ENCODE data around the gene PLCB3. TPM values are rescaled to one million over a fixed set of nuclear protein-coding genes. Genes with fewer than 3 reads are reported as not detected.

Gene PLCB3
- total and polyA plus RNA-seq, 2 of the 13 experiments (the other 11 are each of a cell fraction or from before 2014, with no cell fraction given), result 7.5 to 13.8 TPM

DNA sequence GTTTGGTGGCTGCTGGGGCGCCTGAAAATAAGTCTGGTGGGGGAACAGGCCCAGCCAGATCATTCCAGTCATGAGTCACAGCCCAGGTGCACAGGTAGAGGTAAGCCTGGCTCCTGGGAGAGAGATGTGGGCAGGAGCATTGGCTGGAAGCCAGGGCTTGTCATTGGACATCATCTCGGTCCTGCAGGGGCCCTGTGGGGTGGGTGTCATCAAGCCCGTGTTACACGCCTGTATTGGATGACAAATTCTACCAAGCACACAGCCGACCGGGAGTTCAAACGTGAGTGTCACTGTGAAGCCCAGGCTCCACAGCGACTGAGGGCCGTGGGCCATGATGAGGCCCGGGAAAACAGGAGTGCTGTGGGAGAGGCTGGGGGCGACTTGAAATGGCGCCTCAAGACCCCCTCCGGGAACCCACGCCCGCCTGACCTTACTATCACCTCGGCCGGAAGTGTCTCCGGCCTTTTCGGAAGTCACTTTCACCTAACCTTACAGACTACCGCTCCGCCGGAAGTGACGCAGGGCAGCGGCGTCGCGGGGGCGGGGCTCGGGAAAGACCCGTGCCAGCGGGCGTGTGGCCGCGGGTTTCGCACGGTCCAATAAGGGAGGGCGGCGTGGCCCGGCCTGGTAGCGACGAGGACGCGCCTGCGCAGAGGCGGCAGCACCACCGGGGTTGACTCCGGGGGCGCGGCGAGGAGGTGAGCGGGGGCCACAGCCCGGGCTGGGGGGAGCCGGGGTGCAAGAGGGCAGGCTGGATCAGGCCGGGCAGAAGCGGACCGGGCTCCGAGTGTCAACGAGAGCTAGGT, 10.7 kb upstream of the PLCB3 start, which contains the start of gene FKBP2 (continued):
- TF ChIP-seq, protein P1, sequence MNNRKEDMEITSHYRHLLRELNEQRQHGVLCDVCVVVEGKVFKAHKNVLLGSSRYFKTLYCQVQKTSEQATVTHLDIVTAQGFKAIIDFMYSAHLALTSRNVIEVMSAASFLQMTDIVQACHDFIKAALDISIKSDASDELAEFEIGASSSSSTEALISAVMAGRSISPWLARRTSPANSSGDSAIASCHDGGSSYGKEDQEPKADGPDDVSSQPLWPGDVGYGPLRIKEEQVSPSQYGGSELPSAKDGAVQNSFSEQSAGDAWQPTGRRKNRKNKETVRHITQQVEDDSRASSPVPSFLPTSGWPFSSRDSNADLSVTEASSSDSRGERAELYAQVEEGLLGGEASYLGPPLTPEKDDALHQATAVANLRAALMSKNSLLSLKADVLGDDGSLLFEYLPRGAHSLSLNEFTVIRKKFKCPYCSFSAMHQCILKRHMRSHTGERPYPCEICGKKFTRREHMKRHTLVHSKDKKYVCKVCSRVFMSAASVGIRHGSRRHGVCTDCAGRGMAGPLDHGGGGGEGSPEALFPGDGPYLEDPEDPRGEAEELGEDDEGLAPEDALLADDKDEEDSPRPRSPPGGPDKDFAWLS (CRISPR knock-in tag; IDR thresholded peaks at IDR 0.05; ENCODE audit: borderline replicate concordance), result no peak
- TF ChIP-seq HNRNPLL (IDR thresholded peaks at IDR 0.05; ENCODE audit: low read depth, low read length, poor library complexity, severe bottlenecking) (no peak), REPIN1 (CRISPR knock-in tag; IDR thresholded peaks at IDR 0.05; ENCODE audit: borderline replicate concordance, low read depth) (peak; percentile 18; the same call in 1 of the 2 replicates), ZNF446 (CRISPR knock-in tag; IDR thresholded peaks at IDR 0.05) (no peak), CBX2 (IDR thresholded peaks at IDR 0.05; ENCODE audit: low read depth, low read length) (no peak), CBX2 (CRISPR knock-in tag; IDR thresholded peaks at IDR 0.05; ENCODE audit: low read depth) (no peak), U2AF2 (IDR thresholded peaks at IDR 0.05; ENCODE audit: low read depth, low read length) (no peak), MBD4 (IDR thresholded peaks at IDR 0.05; ENCODE audit: borderline replicate concordance, low read length) (no peak), NFRKB (IDR thresholded peaks at IDR 0.05) (no peak), MAFF (IDR thresholded peaks at IDR 0.05; ENCODE audit: low read depth, low read length) (no peak)
- TF ChIP-seq, protein P2, sequence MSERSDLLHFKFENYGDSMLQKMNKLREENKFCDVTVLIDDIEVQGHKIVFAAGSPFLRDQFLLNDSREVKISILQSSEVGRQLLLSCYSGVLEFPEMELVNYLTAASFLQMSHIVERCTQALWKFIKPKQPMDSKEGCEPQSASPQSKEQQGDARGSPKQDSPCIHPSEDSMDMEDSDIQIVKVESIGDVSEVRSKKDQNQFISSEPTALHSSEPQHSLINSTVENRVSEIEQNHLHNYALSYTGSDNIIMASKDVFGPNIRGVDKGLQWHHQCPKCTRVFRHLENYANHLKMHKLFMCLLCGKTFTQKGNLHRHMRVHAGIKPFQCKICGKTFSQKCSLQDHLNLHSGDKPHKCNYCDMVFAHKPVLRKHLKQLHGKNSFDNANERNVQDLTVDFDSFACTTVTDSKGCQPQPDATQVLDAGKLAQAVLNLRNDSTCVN (CRISPR knock-in tag; IDR thresholded peaks at IDR 0.05; ENCODE audit: borderline replicate concordance), result no peak; the same call in 1 of the 2 replicates
- TF ChIP-seq, protein P3, sequence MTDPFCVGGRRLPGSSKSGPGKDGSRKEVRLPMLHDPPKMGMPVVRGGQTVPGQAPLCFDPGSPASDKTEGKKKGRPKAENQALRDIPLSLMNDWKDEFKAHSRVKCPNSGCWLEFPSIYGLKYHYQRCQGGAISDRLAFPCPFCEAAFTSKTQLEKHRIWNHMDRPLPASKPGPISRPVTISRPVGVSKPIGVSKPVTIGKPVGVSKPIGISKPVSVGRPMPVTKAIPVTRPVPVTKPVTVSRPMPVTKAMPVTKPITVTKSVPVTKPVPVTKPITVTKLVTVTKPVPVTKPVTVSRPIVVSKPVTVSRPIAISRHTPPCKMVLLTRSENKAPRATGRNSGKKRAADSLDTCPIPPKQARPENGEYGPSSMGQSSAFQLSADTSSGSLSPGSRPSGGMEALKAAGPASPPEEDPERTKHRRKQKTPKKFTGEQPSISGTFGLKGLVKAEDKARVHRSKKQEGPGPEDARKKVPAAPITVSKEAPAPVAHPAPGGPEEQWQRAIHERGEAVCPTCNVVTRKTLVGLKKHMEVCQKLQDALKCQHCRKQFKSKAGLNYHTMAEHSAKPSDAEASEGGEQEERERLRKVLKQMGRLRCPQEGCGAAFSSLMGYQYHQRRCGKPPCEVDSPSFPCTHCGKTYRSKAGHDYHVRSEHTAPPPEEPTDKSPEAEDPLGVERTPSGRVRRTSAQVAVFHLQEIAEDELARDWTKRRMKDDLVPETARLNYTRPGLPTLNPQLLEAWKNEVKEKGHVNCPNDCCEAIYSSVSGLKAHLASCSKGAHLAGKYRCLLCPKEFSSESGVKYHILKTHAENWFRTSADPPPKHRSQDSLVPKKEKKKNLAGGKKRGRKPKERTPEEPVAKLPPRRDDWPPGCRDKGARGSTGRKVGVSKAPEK (CRISPR knock-in tag; IDR thresholded peaks at IDR 0.05; ENCODE audit: borderline replicate concordance), result no peak
- TF ChIP-seq, protein P4, sequence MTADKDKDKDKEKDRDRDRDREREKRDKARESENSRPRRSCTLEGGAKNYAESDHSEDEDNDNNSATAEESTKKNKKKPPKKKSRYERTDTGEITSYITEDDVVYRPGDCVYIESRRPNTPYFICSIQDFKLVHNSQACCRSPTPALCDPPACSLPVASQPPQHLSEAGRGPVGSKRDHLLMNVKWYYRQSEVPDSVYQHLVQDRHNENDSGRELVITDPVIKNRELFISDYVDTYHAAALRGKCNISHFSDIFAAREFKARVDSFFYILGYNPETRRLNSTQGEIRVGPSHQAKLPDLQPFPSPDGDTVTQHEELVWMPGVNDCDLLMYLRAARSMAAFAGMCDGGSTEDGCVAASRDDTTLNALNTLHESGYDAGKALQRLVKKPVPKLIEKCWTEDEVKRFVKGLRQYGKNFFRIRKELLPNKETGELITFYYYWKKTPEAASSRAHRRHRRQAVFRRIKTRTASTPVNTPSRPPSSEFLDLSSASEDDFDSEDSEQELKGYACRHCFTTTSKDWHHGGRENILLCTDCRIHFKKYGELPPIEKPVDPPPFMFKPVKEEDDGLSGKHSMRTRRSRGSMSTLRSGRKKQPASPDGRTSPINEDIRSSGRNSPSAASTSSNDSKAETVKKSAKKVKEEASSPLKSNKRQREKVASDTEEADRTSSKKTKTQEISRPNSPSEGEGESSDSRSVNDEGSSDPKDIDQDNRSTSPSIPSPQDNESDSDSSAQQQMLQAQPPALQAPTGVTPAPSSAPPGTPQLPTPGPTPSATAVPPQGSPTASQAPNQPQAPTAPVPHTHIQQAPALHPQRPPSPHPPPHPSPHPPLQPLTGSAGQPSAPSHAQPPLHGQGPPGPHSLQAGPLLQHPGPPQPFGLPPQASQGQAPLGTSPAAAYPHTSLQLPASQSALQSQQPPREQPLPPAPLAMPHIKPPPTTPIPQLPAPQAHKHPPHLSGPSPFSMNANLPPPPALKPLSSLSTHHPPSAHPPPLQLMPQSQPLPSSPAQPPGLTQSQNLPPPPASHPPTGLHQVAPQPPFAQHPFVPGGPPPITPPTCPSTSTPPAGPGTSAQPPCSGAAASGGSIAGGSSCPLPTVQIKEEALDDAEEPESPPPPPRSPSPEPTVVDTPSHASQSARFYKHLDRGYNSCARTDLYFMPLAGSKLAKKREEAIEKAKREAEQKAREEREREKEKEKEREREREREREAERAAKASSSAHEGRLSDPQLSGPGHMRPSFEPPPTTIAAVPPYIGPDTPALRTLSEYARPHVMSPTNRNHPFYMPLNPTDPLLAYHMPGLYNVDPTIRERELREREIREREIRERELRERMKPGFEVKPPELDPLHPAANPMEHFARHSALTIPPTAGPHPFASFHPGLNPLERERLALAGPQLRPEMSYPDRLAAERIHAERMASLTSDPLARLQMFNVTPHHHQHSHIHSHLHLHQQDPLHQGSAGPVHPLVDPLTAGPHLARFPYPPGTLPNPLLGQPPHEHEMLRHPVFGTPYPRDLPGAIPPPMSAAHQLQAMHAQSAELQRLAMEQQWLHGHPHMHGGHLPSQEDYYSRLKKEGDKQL (CRISPR knock-in tag; IDR thresholded peaks at IDR 0.05; ENCODE audit: low read depth), result 0 out of 2 replicates have a peak, but pooled peaks have one; percentile 17
- TF ChIP-seq, protein P5, sequence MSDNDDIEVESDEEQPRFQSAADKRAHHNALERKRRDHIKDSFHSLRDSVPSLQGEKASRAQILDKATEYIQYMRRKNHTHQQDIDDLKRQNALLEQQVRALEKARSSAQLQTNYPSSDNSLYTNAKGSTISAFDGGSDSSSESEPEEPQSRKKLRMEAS (IDR thresholded peaks at IDR 0.05), result peak; percentile 53
- TF ChIP-seq, protein P6, sequence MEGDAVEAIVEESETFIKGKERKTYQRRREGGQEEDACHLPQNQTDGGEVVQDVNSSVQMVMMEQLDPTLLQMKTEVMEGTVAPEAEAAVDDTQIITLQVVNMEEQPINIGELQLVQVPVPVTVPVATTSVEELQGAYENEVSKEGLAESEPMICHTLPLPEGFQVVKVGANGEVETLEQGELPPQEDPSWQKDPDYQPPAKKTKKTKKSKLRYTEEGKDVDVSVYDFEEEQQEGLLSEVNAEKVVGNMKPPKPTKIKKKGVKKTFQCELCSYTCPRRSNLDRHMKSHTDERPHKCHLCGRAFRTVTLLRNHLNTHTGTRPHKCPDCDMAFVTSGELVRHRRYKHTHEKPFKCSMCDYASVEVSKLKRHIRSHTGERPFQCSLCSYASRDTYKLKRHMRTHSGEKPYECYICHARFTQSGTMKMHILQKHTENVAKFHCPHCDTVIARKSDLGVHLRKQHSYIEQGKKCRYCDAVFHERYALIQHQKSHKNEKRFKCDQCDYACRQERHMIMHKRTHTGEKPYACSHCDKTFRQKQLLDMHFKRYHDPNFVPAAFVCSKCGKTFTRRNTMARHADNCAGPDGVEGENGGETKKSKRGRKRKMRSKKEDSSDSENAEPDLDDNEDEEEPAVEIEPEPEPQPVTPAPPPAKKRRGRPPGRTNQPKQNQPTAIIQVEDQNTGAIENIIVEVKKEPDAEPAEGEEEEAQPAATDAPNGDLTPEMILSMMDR (CRISPR knock-in tag; IDR thresholded peaks at IDR 0.05), result no peak
